Right lobe of liver (tissue), 6 donors: Measurements from ENCODE around the gene CEP85. TPM values are rescaled to one million over a fixed set of nuclear protein-coding genes. Genes with fewer than 3 reads are reported as not detected.

Experiments
- ATAC-seq, 4 donors: fragments of 200-7000 bp; cut with Tn5 transposase; one replicate each; pipeline ENCODE4 v1.9.1; 2020; ENCODE audit warnings: mild to moderate bottlenecking in 4 of 4, moderate library complexity in 4 of 4
- DNase-seq, 3 donors: peaks; one replicate each; pipeline ENCODE4 v3.0.0-alpha.2; 2020
- H3K27ac ChIP-seq, 3 donors: fragments of 200-600 bp; one replicate each; pipeline ENCODE4 v1.8.0; 2022
- H3K27me3 ChIP-seq, 2 donors: fragments of 200-600 bp; one replicate each; pipeline ENCODE4 v1.8.0; 2022
- H3K36me3 ChIP-seq, 4 donors: fragments of 200-600 bp; sonication (generic) in 1 of 4; one replicate each; pipeline versions ENCODE4 v1.5.1 to v1.8.0; 2017 to 2022; ENCODE audit warnings: control low read depth in 1 of 4
- H3K4me1 ChIP-seq, 4 donors: fragments of 200-600 bp; sonication (generic) in 1 of 4; one replicate each; pipeline versions ENCODE4 v1.5.1 to v1.8.0; 2017 to 2022; ENCODE audit warnings: control low read depth in 1 of 4
- H3K4me3 ChIP-seq, 3 donors: fragments of 200-600 bp; one replicate each; pipeline ENCODE4 v1.8.0; 2022
- H3K9me3 ChIP-seq, 4 donors: fragments of 200-600 bp; sonication (generic) in 1 of 4; one replicate each; pipeline versions ENCODE4 v1.5.1 to v1.8.0; 2017 to 2022; ENCODE audit warnings: control low read depth in 1 of 4
- CTCF ChIP-seq, 4 donors: fragments of 200-600 bp in 3 of 4; fragments of 450-650 bp in 1 of 4; IDR thresholded peaks; one replicate each; pipeline versions ENCODE4 v1.5.1 to v1.8.0; 2016 to 2022; ENCODE audit warnings: antibody characterized with exemption in 4 of 4, mild to moderate bottlenecking in 2 of 4
- POLR2A ChIP-seq: fragments of 450-650 bp; IDR thresholded peaks from one replicate; pipeline ENCODE4 v1.6.1; 2017; ENCODE audit warnings: antibody characterized with exemption, mild to moderate bottlenecking
- WGBS: methylation state at CpG from one replicate; pipeline ENCODE4 v1.1.6; 2018; ENCODE audit warnings: low coverage, low lambda C conversion rate; ENCODE audit not compliant: insufficient coverage; ENCODE audit errors: missing lambda C conversion rate; 5-methylcytosine and 5-hydroxymethylcytosine counted together
- intact Hi-C, 2 donors: fragments of 100-400 bp; cut with DNase I; formaldehyde crosslinking; loops; one replicate each; pipeline versions ENCODE4 v1.11.2 to v1.14.1; 2022
- total RNA-seq, 6 experiments: library from RNA; depleted of rRNA in 2 of 6; stranded (reverse); fragments of >200 nt in 2 of 6; fragmentation: NEBNext Ultra II Directional in 3 of 6; extraction: Animal tissue kit (Norgen Biotek cat#: 25700) in 3 of 6; gene quantifications; one replicate each; pipeline versions ENCODE4 v1.1.0 to v1.2.4, GENCODE V29; 2016 to 2023
- donor health status: DM: no; HTN: yes; CAD: no.
- donor health status: DM: no; HTN: no; CAD: no.
- donor health status: DM: no; HTN: no; CAD: no.
- donor health status: DM: no; HTN: yes; CAD: no.
- donor health status: DM: no; HTN: yes; CAD: no.

Gene CEP85
- total RNA-seq, 6 experiments from 2014 or later = 5.2 to 7.8 (median 5.8) TPM

DNA sequence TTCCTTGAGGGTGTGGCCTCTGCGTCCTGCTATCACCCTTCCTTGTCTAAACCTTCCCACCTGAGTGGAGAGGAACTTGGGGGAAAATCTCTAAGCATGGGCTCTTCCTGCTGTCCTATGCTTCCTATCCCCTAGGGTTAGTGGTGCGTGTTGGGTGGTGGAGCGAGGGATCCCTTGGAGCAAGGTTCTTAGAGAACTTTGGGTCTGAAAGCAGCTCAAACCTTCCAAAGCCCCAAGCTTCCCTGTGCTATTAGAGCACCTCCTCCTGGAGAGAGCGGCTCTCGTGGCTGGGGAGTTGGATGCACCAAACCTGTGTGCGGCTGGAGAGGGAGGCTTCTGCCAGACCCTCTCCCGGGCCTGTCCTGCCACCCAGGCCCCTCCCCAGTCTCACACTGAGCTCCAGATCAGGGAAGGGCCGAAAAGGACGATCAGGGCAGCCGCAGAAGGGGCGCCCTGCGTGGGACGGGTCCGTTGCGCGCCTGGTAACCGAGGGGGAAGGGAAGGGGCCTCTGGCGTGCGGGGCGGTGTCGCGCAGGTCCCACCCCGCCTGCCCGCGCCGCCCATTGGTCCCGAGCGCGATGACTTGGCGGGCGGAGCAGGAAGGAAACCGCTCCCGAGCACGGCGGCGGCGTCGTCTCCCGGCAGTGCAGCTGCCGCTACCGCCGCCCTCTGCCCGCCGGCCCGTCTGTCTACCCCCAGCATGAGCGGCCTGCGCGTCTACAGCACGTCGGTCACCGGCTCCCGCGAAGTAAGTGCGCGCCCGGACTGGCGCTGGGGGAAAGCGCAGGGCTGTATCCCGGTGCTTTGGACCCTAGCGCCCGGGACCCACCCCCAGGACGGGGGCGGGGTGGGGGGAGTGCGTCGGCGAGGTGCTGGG is 45.7 kb downstream of the CEP85 start, which contains the start of gene SH3BGRL3:
TSS of gene SH3BGRL3 (plus strand) at position 631 of the 877 bp plus-strand sequence. CDS start at position 701, 70 bp downstream.
- Histone ChIP-seq H3K27ac (peak within 1 kb of the TSS; percentile 88 to 93 (median 91)), H3K36me3 (no peaks in the 10 kb centered on the region), H3K9me3 (no peaks in the 10 kb centered on the region), H3K4me1 (peaks cover 0 to 49% (median 21%) of the 10 kb centered on the region in 4 donors), H3K4me3 (peak within 1 kb of the TSS; percentile 92 to 99 (median 92)), H3K27me3 (no peaks in the 10 kb centered on the region)
- peak; percentile 92 to 93 (median 93) for DNase-seq
- TF ChIP-seq POLR2A (peak; percentile 99), CTCF (IDR thresholded peaks at IDR 0.05) (peak; percentile 11 to 41 (median 34))
- WGBS = 7% methylated on average over 7 of the region's 66 CpGs
- ATAC-seq = peak; percentile 74 to 90 (median 89)
- intact Hi-C loops = loop anchor here (5.0 to 10.0 kb wide), 2 partner anchors 43 to 85 kb away; no protein-coding TSS in a partner anchor

DNA sequence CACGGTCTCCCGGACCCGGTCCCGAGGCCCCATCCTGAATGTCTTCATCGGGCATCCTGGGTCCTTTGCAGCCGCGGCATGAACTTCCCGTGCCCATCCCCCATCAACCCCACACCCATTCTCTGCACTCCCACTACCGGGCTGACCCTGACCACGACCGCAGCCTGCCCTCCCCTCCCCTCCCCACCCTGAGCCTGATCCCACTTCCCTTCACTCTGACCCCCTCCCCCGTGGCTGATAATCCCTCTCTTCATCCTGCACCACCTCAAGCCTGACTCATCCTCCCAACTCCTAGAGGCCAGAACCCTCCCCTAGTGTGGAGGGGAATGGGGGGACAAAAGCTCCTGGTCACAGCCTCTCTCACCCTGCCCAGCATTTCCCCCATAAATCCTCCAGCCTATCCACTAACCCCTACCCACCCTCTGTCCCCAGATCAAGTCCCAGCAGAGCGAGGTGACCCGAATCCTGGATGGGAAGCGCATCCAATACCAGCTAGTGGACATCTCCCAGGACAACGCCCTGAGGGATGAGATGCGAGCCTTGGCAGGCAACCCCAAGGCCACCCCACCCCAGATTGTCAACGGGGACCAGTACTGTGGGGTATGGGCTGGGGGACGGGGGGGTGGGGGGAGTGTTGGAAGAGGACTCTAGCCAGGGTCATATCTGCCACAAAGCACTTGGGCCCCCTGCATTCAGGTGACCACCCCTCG is 46.5 kb downstream of the CEP85 start:
- H3K27ac ChIP-seq = peak overlapping the region; percentile 88 to 93 (median 91)
- DNase-seq (peak in 1 of 3 donors; percentile 58), ATAC-seq (peak in 2 of 4 donors; percentile 1 to 2)
- TF ChIP-seq POLR2A (no peak), CTCF (IDR thresholded peaks at IDR 0.05) (no peak)
- peaks cover 0 to 47% (median 21%) of the 10 kb centered on the region in 4 donors for H3K4me1 ChIP-seq
- H3K36me3 ChIP-seq = no peaks in the 10 kb centered on the region
- H3K4me3 ChIP-seq = peak overlapping the region; percentile 92 to 99 (median 92)
- no peaks in the 10 kb centered on the region for H3K9me3 ChIP-seq
- no peaks in the 10 kb centered on the region for H3K27me3 ChIP-seq
- intact Hi-C loops = loop anchor here (5.0 to 10.0 kb wide), 2 partner anchors 42 to 84 kb away; no protein-coding TSS in a partner anchor
- 0% methylated on average over 5 of the region's 20 CpGs for WGBS

- H3K27ac ChIP-seq = no peak overlapping the region
- no peaks in the 10 kb centered on the region for H3K36me3 ChIP-seq
- TF ChIP-seq CTCF (IDR thresholded peaks at IDR 0.05) = no peak
- H3K4me3 ChIP-seq = peak overlapping the region in 1 of 3 donors; percentile 99
- DNase-seq = no peak
- H3K27me3 ChIP-seq = no peaks in the 10 kb centered on the region
- WGBS = 100% methylated on average over 2 of the region's 5 CpGs
- intact Hi-C loops = loop anchor here (5.0 to 10.0 kb wide), 2 partner anchors 41 to 83 kb away; no protein-coding TSS in a partner anchor
- H3K4me1 ChIP-seq = peaks cover 0 to 40% (median 16%) of the 10 kb centered on the region in 4 donors
- H3K9me3 ChIP-seq = no peaks in the 10 kb centered on the region
- ATAC-seq = no peak
Measured at GRCh38 chr1:26281091-26281958, 47.3 kb downstream of the CEP85 start.

- TF ChIP-seq POLR2A (no peak), CTCF (IDR thresholded peaks at IDR 0.05) (no peak)
- intact Hi-C loops = loop anchor here (5.0 to 10.0 kb wide), 2 partner anchors 40 to 83 kb away; no protein-coding TSS in a partner anchor
- H3K4me3 ChIP-seq = no peak overlapping the region
- peak in 1 of 3 donors; percentile 44 for DNase-seq
- no peak overlapping the region for H3K27ac ChIP-seq
- no peaks in the 10 kb centered on the region for H3K27me3 ChIP-seq
- H3K4me1 ChIP-seq = peaks cover 0 to 35% (median 13%) of the 10 kb centered on the region in 4 donors
- H3K36me3 ChIP-seq = no peaks in the 10 kb centered on the region
- ATAC-seq = no peak
- no peaks in the 10 kb centered on the region for H3K9me3 ChIP-seq
- 37% methylated on average over 3 of the region's 15 CpGs for WGBS
Measured at GRCh38 chr1:26281971-26282370, 48.0 kb downstream of the CEP85 start.
